HG02571 (cell line): Measurements from ENCODE around the gene TGOLN2.

Experiments used
- ATAC-seq: cut with Tn5 transposase; IDR thresholded peaks from one replicate; pipeline ENCODE4 v1.9.1; 2021; ENCODE audit warnings: mild to moderate bottlenecking, moderate library complexity; ENCODE audit not compliant: unreplicated experiment

The TGOLN2 gene

DNA sequence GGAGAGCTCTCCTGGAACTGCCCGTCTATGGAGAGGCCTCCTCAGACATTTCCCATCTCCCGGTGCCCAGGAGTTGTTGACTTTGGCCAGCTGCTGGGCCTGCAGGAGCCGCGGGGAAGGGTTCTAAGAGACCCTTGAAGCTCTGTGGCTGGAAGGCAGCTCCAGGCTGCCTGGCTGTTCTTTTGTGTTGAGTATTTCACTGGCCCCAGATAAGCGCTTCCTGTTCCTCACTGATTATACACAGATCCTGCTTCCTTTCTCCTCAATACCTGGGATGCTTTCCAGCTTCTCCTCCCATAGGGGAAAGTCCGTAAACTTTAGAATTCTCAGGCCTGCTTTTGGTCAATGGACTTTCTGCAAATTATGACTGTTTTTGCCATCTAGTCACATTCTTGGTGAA lies 57.8 kb downstream of the TGOLN2 start:
- ATAC-seq = no peak
